ENCODE data around the gene UNK.

Gene UNK

GRCh38 chr17:75834279-75834920 is 49.8 kb downstream of the UNK start:
- DNase-seq (ENCODE audit: low read depth): no peak

GRCh38 chr17:75834928-75835653 is 50.5 kb downstream of the UNK start:
- no peak for DNase-seq (ENCODE audit: low read depth)

GRCh38 chr17:75835654-75835987 is 51.0 kb downstream of the UNK start:
- no peak for DNase-seq (ENCODE audit: low read depth)

- DNase-seq (ENCODE audit: low read depth): no peak
Observed at GRCh38 chr17:75836605-75837004, 52.0 kb downstream of the UNK start.

- no peak for DNase-seq (ENCODE audit: low read depth)
Observed at GRCh38 chr17:75837899-75838298, 53.3 kb downstream of the UNK start.

GRCh38 chr17:75838410-75838809 is 53.8 kb downstream of the UNK start:
- DNase-seq (ENCODE audit: low read depth): no peak

GRCh38 chr17:75839942-75840798 is 55.6 kb downstream of the UNK start:
- no peak for DNase-seq (ENCODE audit: low read depth)

GRCh38 chr17:75840799-75841164 is 56.2 kb downstream of the UNK start:
- no peak for DNase-seq (ENCODE audit: low read depth)

GRCh38 chr17:75842411-75842810 is 57.8 kb downstream of the UNK start:
- DNase-seq (ENCODE audit: low read depth): no peak

- no peak for DNase-seq (ENCODE audit: low read depth)
Observed at GRCh38 chr17:75842963-75843576, 58.5 kb downstream of the UNK start.

- peak; percentile 39 for DNase-seq (ENCODE audit: low read depth)
Observed at GRCh38 chr17:75843577-75844529, 59.2 kb downstream of the UNK start, which contains the start of gene UNC13D. TSS of gene UNC13D (minus strand) at chr17:75844404. CDS start at chr17:75844337, 67 bp downstream.

- DNase-seq (ENCODE audit: low read depth): no peak
Observed at GRCh38 chr17:75844530-75845057, 60.0 kb downstream of the UNK start.

- DNase-seq (ENCODE audit: low read depth): no peak
Observed at GRCh38 chr17:75845058-75845711, 60.6 kb downstream of the UNK start.

GRCh38 chr17:75845933-75846691 is 61.5 kb downstream of the UNK start:
- no peak for DNase-seq (ENCODE audit: low read depth)

- no peak for DNase-seq (ENCODE audit: low read depth)
Observed at GRCh38 chr17:75846692-75847613, 62.3 kb downstream of the UNK start.

- no peak for DNase-seq (ENCODE audit: low read depth)
Observed at GRCh38 chr17:75847614-75848522, 63.3 kb downstream of the UNK start.

- DNase-seq (ENCODE audit: low read depth): peak; percentile 73
Observed at GRCh38 chr17:75848523-75849278, 64.1 kb downstream of the UNK start.
